ENCODE results near the gene IRGQ. TPM values are rescaled to one million over a fixed set of nuclear protein-coding genes. Genes with fewer than 3 reads are reported as not detected.

The IRGQ gene
- total RNA-seq, 1 experiment from 2014 or later, result 38.1 TPM

- TF ChIP-seq TEAD1 (CRISPR knock-in tag; IDR thresholded peaks at IDR 0.05) (no peak), NFYB (CRISPR knock-in tag; conservative IDR thresholded peaks at IDR 0.05; ENCODE audit: low read depth) (no peak), MLX (CRISPR knock-in tag; IDR thresholded peaks at IDR 0.05) (no peak), ZNF219 (CRISPR knock-in tag; IDR thresholded peaks at IDR 0.05; ENCODE audit: borderline replicate concordance) (no peak), GRHL2 (CRISPR knock-in tag; IDR thresholded peaks at IDR 0.05; ENCODE audit: insufficient replicate concordance, severe bottlenecking) (no peak), IRF1 (CRISPR knock-in tag; IDR thresholded peaks at IDR 0.05) (peak; percentile 70; the same call in 1 of the 2 replicates), ARID4B (CRISPR knock-in tag; IDR thresholded peaks at IDR 0.05; ENCODE audit: borderline replicate concordance) (no peak), ZNF423 (CRISPR knock-in tag; IDR thresholded peaks at IDR 0.05) (no peak), SMAD3 (CRISPR knock-in tag; IDR thresholded peaks at IDR 0.05; ENCODE audit: borderline replicate concordance) (no peak), ZNF532 (CRISPR knock-in tag; IDR thresholded peaks at IDR 0.05; ENCODE audit: borderline replicate concordance) (no peak), ZNF121 (CRISPR knock-in tag; IDR thresholded peaks at IDR 0.05) (no peak), ELF4 (CRISPR knock-in tag; IDR thresholded peaks at IDR 0.05; ENCODE audit: low read depth) (no peak), NR2C2 (CRISPR knock-in tag; IDR thresholded peaks at IDR 0.05) (no peak), MXD4 (CRISPR knock-in tag; IDR thresholded peaks at IDR 0.05; ENCODE audit: borderline replicate concordance) (no peak), KAT7 (CRISPR knock-in tag; IDR thresholded peaks at IDR 0.05; ENCODE audit: borderline replicate concordance) (0 out of 2 replicates have a peak, but pooled peaks have one; percentile 73), JUN (CRISPR knock-in tag; IDR thresholded peaks at IDR 0.05) (no peak), ZNF232 (CRISPR knock-in tag; IDR thresholded peaks at IDR 0.05) (no peak), FOXP4 (CRISPR knock-in tag; IDR thresholded peaks at IDR 0.05) (peak; percentile 63; the same call in 1 of the 2 replicates), CREM (CRISPR knock-in tag; IDR thresholded peaks at IDR 0.05) (no peak), TP53 (CRISPR knock-in tag; IDR thresholded peaks at IDR 0.05) (no peak), ZBTB43 (CRISPR knock-in tag; IDR thresholded peaks at IDR 0.05) (no peak), ETV6 (CRISPR knock-in tag; IDR thresholded peaks at IDR 0.05) (no peak), RORB (CRISPR knock-in tag; IDR thresholded peaks at IDR 0.05) (no peak), MAX (CRISPR knock-in tag; IDR thresholded peaks at IDR 0.05) (peak; percentile 51; the same call in 1 of the 2 replicates), NR3C1 (CRISPR knock-in tag; conservative IDR thresholded peaks at IDR 0.05; ENCODE audit: low read depth) (no peak), GABPB1 (CRISPR knock-in tag; IDR thresholded peaks at IDR 0.05) (no peak)
These were observed 43.8 kb upstream of the IRGQ start, which contains the start of gene CADM4 (continued) for GRCh38 chr19:43639519-43640423.

Measured in WTC11 (cell line).